ENCODE data around the gene GLB1L3.

Gene GLB1L3

DNA sequence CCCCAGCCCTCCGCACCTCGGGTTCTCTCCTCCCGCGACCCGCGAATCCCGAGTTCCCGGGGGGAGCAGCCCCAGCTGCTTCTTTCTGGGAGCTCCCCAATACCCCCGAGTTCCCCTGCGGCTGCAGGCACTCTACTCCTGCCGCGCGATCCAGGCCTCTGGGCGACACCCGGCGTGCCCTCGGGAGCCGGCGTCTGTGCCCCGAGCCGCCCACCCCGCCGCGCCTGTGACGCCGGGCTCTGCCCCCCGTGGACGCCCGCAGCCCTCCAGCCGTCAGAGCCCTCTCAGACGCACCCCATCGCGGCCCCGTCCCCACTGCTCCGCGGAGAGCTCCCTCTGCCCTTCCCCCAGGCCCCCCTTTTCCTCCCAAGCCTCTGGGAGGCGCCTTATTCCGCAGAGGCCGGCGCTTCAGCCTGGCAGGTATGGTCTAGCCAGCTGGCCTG is 56.0 kb downstream of the GLB1L3 start:
- Histone ChIP-seq H3K4me1 (ENCODE audit: insufficient read depth, low read length, poor library complexity, severe bottlenecking) (no peaks in the 10 kb centered on the region), H3F3A (ENCODE audit: low read depth) (no peaks in the 10 kb centered on the region), H4K20me1 (ENCODE audit: insufficient read depth, low read length, poor library complexity, severe bottlenecking) (no peaks in the 10 kb centered on the region), H3K9me2 (replicated peaks; ENCODE audit: low read depth, low read length) (no peaks in the 10 kb centered on the region), H3K4me3 (ENCODE audit: low read length, poor library complexity, severe bottlenecking) (no peak overlapping the region), H3K4me2 (ENCODE audit: low read depth, low read length, poor library complexity, severe bottlenecking) (no peak overlapping the region), H3K27me3 (ENCODE audit: insufficient read depth, low read length, poor library complexity, severe bottlenecking) (no peaks in the 10 kb centered on the region), H2AFZ (ENCODE audit: low read length) (no peak overlapping the region), H3K79me2 (ENCODE audit: insufficient read depth, low read length) (no peaks in the 10 kb centered on the region), H3K9me3 (ENCODE audit: insufficient read depth, low read depth, low read length) (peaks cover 10% of the 10 kb centered on the region; the same call in 1 of the 2 replicates), H3K9ac (ENCODE audit: low read depth, low read length, poor library complexity, severe bottlenecking) (no peak overlapping the region), H3K36me3 (ENCODE audit: insufficient read depth, low read length) (no peaks in the 10 kb centered on the region)
- TF ChIP-seq, protein P1, sequence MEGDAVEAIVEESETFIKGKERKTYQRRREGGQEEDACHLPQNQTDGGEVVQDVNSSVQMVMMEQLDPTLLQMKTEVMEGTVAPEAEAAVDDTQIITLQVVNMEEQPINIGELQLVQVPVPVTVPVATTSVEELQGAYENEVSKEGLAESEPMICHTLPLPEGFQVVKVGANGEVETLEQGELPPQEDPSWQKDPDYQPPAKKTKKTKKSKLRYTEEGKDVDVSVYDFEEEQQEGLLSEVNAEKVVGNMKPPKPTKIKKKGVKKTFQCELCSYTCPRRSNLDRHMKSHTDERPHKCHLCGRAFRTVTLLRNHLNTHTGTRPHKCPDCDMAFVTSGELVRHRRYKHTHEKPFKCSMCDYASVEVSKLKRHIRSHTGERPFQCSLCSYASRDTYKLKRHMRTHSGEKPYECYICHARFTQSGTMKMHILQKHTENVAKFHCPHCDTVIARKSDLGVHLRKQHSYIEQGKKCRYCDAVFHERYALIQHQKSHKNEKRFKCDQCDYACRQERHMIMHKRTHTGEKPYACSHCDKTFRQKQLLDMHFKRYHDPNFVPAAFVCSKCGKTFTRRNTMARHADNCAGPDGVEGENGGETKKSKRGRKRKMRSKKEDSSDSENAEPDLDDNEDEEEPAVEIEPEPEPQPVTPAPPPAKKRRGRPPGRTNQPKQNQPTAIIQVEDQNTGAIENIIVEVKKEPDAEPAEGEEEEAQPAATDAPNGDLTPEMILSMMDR (conservative IDR thresholded peaks at IDR 0.05; ENCODE audit: low read length): no peak
- no peak for TF ChIP-seq EZH2phosphoT487 (IDR thresholded peaks at IDR 0.05; ENCODE audit: borderline replicate concordance)

GRCh38 chr11:134332782-134333181 is 56.6 kb downstream of the GLB1L3 start:
- H3K27me3 ChIP-seq (ENCODE audit: insufficient read depth, low read length, poor library complexity, severe bottlenecking): no peaks in the 10 kb centered on the region
- no peak overlapping the region for H3K4me3 ChIP-seq (ENCODE audit: low read length, poor library complexity, severe bottlenecking)
- H2AFZ ChIP-seq (ENCODE audit: low read length): no peak overlapping the region
- no peak overlapping the region for H3K9ac ChIP-seq (ENCODE audit: low read depth, low read length, poor library complexity, severe bottlenecking)
- no peaks in the 10 kb centered on the region for H3K79me2 ChIP-seq (ENCODE audit: insufficient read depth, low read length)
- H3K9me2 ChIP-seq (replicated peaks; ENCODE audit: low read depth, low read length): no peaks in the 10 kb centered on the region
- no peak for TF ChIP-seq EZH2phosphoT487 (IDR thresholded peaks at IDR 0.05; ENCODE audit: borderline replicate concordance)
- TF ChIP-seq, protein P1 (conservative IDR thresholded peaks at IDR 0.05; ENCODE audit: low read length): no peak
- no peaks in the 10 kb centered on the region for H4K20me1 ChIP-seq (ENCODE audit: insufficient read depth, low read length, poor library complexity, severe bottlenecking)
- H3K4me1 ChIP-seq (ENCODE audit: insufficient read depth, low read length, poor library complexity, severe bottlenecking): no peaks in the 10 kb centered on the region
- no peak overlapping the region for H3K4me2 ChIP-seq (ENCODE audit: low read depth, low read length, poor library complexity, severe bottlenecking)
- no peaks in the 10 kb centered on the region for H3F3A ChIP-seq (ENCODE audit: low read depth)
- peaks cover 13% of the 10 kb centered on the region; the same call in 1 of the 2 replicates for H3K9me3 ChIP-seq (ENCODE audit: insufficient read depth, low read depth, low read length)
- H3K36me3 ChIP-seq (ENCODE audit: insufficient read depth, low read length): no peaks in the 10 kb centered on the region

GRCh38 chr11:134333312-134333711 is 57.1 kb downstream of the GLB1L3 start:
- Histone ChIP-seq H3K9me2 (replicated peaks; ENCODE audit: low read depth, low read length) (no peaks in the 10 kb centered on the region), H3K9ac (ENCODE audit: low read depth, low read length, poor library complexity, severe bottlenecking) (no peak overlapping the region), H3F3A (ENCODE audit: low read depth) (no peaks in the 10 kb centered on the region), H3K36me3 (ENCODE audit: insufficient read depth, low read length) (no peaks in the 10 kb centered on the region), H3K79me2 (ENCODE audit: insufficient read depth, low read length) (no peaks in the 10 kb centered on the region), H3K4me3 (ENCODE audit: low read length, poor library complexity, severe bottlenecking) (no peak overlapping the region), H3K27me3 (ENCODE audit: insufficient read depth, low read length, poor library complexity, severe bottlenecking) (no peaks in the 10 kb centered on the region), H2AFZ (ENCODE audit: low read length) (no peak overlapping the region), H4K20me1 (ENCODE audit: insufficient read depth, low read length, poor library complexity, severe bottlenecking) (no peaks in the 10 kb centered on the region), H3K4me2 (ENCODE audit: low read depth, low read length, poor library complexity, severe bottlenecking) (no peak overlapping the region), H3K9me3 (ENCODE audit: insufficient read depth, low read depth, low read length) (peaks cover 16% of the 10 kb centered on the region; the same call in 1 of the 2 replicates), H3K4me1 (ENCODE audit: insufficient read depth, low read length, poor library complexity, severe bottlenecking) (no peaks in the 10 kb centered on the region)
- TF ChIP-seq, protein P1 (conservative IDR thresholded peaks at IDR 0.05; ENCODE audit: low read length): no peak
- TF ChIP-seq EZH2phosphoT487 (IDR thresholded peaks at IDR 0.05; ENCODE audit: borderline replicate concordance): no peak
